ENCODE results near the gene EIF3A.
"Not testable (repeated sequence)": the region's sequence is repeated elsewhere in the genome, so short reads cannot be mapped to it uniquely, and the experiment has no call there.

EIF3A gene

GRCh38 chr10:119103241-119103902 is 22.8 kb upstream of the EIF3A start:
- peak in 1 of 56 donors; percentile 12 for DNase-seq

GRCh38 chr10:119101366-119102098 is 20.9 kb upstream of the EIF3A start:
- no peak for DNase-seq

GRCh38 chr10:119100434-119101238 is 20.0 kb upstream of the EIF3A start:
- DNase-seq: no peak

- DNase-seq: no peak
Observed at GRCh38 chr10:119098576-119098975, 18.0 kb upstream of the EIF3A start.

GRCh38 chr10:119096641-119097415 is 16.2 kb upstream of the EIF3A start:
- not testable (repeated sequence) for DNase-seq

GRCh38 chr10:119095640-119096039 is 15.0 kb upstream of the EIF3A start:
- no peak for DNase-seq

- no peak for DNase-seq
Observed at GRCh38 chr10:119090968-119091367, 10.4 kb upstream of the EIF3A start.

- no peak for DNase-seq
Observed at GRCh38 chr10:119090026-119090795, 9.6 kb upstream of the EIF3A start.

- DNase-seq: no peak
Observed at GRCh38 chr10:119087271-119087882, 6.8 kb upstream of the EIF3A start.

- no peak for DNase-seq
Observed at GRCh38 chr10:119084896-119085295, 4.3 kb upstream of the EIF3A start.

- peak in 43 of 56 donors; percentile 23 to 77 (median 50) for DNase-seq
Observed at GRCh38 chr10:119079599-119080520, 757 bp downstream of the EIF3A start.

- DNase-seq: no peak
Observed at GRCh38 chr10:119078422-119079179, 2.0 kb downstream of the EIF3A start.

GRCh38 chr10:119073584-119073983 is 7.0 kb downstream of the EIF3A start:
- no peak for DNase-seq

- no peak for DNase-seq
Observed at GRCh38 chr10:119070395-119071165, 10.0 kb downstream of the EIF3A start.

- DNase-seq: no peak
Observed at GRCh38 chr10:119061926-119062325, 18.7 kb downstream of the EIF3A start.

GRCh38 chr10:119061352-119061751 is 19.3 kb downstream of the EIF3A start:
- no peak for DNase-seq

GRCh38 chr10:119060107-119060506 is 20.5 kb downstream of the EIF3A start:
- no peak for DNase-seq
